HUDEP-2 (cell line): ENCODE results near the gene RAX2.
"Not testable (repeated sequence)": the region's sequence is repeated elsewhere in the genome, so short reads cannot be mapped to it uniquely, and the experiment has no call there.

Experiments
- DNase-seq, 76 experiments: peaks; one replicate each; lab custom pipeline; 2025; ENCODE audit not compliant: unreplicated experiment in 76 of 76; lab: John Stamatoyannopoulos, UW

Gene RAX2

GRCh38 chr19:3778899-3779723 is 7.1 kb upstream of the RAX2 start:
- DNase-seq = no peak

DNA sequence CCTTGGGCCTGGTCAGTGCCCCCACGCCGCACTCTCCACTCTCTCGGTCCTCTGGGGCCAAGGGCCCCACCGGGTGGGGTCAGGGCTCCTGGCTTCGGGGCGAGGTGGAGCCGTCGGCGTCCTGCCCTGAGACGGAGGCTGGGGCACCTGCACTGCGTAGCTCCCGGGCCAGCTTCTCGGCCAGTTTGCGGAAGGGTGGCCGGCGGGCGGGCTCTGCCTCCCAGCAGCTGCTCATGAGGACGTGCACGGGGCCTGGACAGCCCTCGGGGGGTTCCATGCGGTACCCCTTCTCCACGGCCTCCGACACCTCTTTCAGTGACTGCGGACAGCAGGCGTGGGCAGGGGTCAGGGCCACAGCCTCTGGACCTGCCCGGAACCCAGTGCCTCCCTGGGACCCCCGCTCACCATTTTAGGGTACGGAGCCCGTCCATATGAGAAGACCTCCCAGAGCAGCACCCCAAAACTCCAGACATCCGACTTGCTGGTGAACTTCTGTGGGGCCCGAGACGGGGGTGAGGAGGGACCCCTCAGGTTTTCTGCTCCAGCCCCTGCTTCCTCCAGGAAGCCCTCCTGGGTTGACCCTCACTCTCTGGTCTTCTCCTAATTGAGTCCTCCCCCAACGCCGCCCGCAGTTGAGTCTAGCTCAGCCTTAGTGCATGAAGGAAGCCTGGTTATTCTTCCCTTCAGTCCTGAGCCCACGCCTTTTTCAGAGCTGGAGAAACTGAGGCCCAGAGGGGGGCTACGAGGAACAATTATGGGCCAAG is 6.3 kb upstream of the RAX2 start:
- DNase-seq = no peak

DNA sequence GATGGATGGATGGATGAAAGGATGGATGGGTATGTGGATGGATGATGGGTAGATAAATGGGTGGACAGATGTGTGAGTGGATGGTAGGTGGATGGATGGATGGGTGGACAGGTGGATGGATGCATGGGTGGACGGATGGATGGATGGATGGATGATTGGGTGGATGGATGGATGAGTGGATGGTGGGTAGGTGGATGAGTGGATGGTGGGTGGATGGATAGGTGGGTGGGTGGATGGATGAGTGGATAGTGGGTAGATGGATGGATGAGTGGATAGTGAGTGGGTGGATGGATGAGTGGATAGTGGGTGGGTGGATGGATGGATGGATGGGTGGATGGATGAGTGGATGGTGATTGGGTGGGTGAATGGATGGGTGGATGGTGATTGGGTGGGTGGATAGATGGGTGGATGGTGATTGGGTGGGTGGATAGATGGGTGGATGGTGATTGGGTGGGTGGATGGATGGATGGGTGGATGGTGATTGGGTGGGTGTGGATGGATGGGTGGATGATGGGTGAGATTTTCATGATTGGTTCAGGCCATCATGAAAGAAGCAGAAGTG is 4.5 kb upstream of the RAX2 start:
- no peak for DNase-seq

- DNase-seq = no peak
Observed at GRCh38 chr19:3775831-3776230, 3.8 kb upstream of the RAX2 start.

GRCh38 chr19:3775374-3775711 is 3.3 kb upstream of the RAX2 start:
- no peak for DNase-seq

GRCh38 chr19:3774621-3775373 is 2.8 kb upstream of the RAX2 start:
- no peak for DNase-seq

GRCh38 chr19:3773814-3774515 is 1.9 kb upstream of the RAX2 start:
- no peak for DNase-seq

GRCh38 chr19:3771000-3771905 is 775 bp downstream of the RAX2 start:
- DNase-seq = no peak

DNA sequence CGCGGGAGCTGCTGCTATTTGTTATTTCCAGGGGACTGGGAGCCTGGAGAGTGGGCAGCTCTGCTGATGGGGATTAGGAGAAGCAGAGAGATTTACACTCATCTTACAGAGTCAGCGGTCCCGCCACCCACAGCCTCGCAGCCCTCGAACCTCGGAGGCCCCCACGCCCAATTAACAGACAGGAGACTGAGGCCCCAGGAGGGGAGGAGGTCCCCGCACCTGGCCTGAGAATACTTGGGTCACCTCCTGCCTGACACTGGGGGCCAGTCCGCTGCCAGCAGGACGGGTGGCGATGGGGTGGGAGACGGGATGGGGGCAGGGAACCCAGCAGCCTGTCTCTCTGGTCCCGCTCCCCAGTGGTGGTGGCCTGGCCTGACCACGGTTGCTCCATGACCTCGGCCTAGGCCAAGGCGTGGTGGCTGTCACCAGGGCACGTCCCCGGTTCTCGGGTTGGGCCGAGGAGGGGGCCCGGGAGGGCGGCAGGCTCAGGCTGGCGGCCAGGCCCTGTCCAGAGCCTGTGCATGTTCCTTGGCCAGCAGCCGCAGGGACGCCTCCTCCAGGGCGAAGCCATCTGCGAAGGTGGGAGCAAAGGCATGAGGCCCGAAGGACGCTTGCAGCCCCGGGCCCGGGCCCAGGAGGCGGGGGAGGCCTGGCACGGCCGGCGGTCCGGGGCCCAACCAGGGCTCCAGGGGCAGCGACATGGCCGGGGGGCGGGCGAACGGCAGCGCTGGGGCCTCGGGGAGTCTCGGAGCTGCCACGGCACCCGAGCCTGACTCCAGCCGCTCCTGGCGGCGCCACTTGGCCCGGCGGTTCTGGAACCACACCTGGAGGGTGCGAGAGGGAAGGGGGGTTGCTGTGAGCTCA is 1.7 kb downstream of the RAX2 start:
- no peak for DNase-seq

DNA sequence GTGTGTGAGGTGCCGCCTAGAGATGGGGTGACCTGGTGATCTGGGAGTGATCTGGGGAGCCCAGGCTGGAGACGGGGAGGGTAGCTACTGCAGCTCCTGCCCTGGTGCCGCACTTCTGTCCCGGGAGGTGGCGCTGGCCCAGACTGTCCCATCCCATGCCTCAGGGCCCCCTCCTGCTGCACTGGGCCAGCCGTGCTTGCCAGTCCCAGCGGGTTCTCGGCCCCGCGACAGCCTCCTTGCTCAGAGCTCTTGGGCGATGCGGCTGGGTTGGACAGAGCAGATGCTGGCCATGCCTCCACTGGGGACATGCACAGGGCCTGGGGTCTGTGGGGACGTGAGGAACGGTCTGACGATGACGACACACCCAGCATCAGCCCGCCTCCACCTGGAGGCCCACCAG is 2.5 kb downstream of the RAX2 start:
- no peak for DNase-seq

DNA sequence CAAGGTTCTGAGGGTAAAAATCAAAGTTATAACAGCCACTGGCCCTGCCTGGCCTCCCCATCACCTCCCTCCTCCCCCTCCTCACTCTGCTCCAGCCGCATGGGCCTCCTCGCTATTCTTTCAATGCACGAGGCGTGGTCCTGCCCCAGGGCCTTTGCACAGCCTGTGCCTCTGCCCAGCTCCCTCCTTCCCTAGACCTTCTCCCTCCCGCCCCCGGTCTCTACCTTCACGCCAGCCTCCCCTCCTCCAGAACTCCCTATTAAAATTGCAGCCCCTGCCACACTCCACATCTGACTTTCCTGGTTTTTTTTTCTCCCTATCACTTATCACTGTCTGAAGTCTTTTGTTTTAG is 3.3 kb downstream of the RAX2 start:
- no peak for DNase-seq

GRCh38 chr19:3768015-3768747 is 3.8 kb downstream of the RAX2 start:
- DNase-seq = no peak

DNA sequence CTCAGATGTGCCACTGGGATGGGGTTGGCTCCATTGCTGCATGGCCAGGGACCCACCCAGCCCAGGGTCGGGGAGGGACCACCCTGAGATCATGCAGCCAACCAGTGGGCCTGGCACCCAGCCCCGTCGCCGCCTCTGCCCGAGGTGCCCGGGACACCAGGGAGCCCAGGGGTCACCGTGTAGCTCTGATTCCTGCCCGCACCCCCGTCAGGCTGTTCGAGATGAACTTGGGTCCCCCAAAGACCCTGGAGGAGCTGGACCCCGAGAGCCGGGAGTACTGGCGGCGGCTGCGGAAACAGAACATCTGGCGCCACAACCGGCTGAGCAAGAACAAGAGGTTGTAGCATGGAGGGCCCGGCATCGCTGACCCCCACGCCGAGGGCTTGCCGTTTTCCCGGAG is 5.0 kb downstream of the RAX2 start:
- no peak for DNase-seq

DNA sequence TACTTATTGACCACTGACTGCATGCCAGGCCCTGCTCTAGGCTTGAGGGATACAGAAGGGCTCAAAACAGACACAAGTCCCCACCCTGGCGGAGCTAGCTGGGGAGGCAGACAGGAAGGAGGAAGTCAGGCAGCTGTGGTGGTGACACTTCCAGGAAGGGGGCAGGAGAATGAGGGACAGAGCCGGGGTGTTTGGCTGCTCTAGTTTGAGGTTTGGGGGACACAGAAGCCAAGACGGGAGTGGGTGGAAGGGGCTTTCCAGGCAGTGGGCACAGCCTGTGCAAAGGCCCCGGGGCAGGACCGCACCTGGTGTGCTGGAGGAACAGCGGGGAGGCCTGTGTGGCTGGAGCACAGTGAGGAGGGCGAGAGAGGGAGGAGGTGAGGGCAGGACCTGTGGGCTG is 5.5 kb downstream of the RAX2 start:
- no peak for DNase-seq

DNA sequence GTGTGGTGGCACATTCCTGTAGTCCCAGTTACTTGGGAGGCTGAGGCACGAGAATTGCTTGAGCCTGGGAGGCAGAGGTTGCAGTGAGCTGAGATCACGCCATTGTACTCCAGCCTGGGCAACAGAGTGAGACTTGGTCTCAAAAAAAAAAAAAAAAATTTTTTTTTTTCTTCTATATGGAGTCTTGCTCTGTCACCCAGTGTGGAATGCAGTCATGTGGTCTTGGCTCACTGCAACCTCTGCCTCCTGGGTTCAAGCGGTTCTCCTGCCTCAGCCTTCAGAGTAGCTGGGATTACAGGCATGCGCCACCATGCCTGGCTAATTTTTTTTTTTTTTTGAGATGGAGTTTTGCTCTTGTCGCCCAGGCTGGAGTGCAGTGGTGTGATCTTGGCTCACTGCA is 6.3 kb downstream of the RAX2 start:
- not testable (repeated sequence) for DNase-seq

DNA sequence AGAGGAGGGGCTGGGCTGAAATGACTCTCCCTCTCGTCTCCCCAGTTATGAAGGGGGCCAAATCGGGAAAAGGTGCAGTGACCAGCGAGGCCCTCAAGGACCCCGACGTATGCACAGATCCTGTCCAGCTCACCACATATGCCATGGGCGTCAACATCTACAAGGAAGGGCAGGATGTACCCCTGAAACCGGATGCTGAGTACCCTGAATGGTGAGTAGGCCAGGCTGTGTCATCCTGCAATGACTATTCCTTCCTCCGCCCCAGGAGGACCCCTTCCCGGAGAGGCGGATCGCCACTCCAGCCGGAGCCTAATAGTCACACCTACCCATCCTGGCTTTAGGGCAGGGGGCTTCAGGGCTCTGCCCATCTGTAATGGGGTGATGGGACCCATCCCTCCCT is 6.9 kb downstream of the RAX2 start:
- DNase-seq = no peak

DNA sequence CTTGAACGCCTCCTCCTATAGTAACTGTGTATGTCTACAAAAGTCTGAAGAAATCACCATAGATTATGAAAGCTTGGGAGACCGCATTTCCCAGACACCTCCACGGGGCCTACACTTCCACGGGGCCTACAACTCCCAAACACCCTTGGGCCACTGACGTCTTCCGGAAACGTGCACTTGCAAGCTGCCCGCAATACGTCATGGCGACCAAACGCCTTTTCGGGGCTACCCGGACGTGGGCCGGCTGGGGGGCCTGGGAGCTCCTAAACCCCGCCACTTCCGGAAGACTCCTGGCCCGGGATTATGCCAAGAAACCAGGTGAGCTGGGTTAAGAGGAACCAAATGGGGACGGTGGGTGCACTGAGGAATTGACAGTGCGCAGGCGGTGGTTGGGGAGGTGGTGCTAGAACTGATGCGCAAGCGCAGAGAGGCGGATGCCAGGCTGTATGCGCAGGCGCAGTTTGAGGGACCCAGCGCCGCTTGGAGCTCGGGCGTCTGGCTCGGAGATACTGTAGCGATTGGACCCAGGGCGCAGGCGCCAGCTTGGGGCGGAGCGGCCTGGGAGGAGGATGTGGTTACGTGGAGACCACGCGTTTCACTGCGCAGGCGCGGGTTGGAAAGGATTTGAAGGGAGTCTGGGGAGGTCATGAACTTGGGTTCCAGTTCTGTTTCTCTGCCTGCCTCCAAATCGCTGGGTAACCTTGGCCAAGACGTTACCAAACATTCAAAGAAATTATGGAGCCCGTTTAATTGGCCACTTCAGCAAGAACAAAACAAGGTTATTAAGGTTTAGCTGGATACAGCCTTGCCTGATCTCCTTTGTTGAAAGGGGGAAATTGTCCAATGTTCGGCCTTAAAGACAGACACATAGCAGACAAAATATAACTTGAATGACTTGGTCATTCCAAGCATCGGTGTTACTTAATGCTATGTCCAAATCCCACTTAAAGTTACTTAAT is 9.2 kb downstream of the RAX2 start, which contains the start of gene MRPL54:
Gene MRPL54 (plus strand): TSS at position 182 of the 959 bp plus-strand sequence. CDS start 19 bp downstream, at position 201.
- peak; percentile 82 to 100 (median 100) for DNase-seq
